GM23338 (cell line): ENCODE data around the gene DNAH6. TPM values are rescaled to one million over a fixed set of nuclear protein-coding genes. Genes with fewer than 3 reads are reported as not detected.

Experiments used
- ATAC-seq: fragments of 200-7000 bp; cut with Tn5 transposase; 3 replicates; pipeline ENCODE4 v1.9.1; 2020
- DNase-seq: peaks from one replicate; pipeline ENCODE4 v3.0.0-alpha.2; 2015; ENCODE audit warnings: low spot score
- H2AFZ ChIP-seq: fragments of 200-600 bp; sonication (generic); 2 replicates; pipeline ENCODE4 v1.8.0; 2016; ENCODE audit warnings: antibody characterized with exemption, mild to moderate bottlenecking, moderate library complexity
- H3F3A ChIP-seq: fragments of 200-600 bp; sonication (generic); replicated peaks from 2 replicates; pipeline ENCODE4 v1.8.0; 2017; ENCODE audit warnings: antibody characterized with exemption, mixed run types, low read depth
- H3K27ac ChIP-seq: fragments of 200-600 bp; sonication (generic); 2 replicates; pipeline ENCODE4 v1.6.1; 2016; ENCODE audit warnings: low read depth
- H3K27me3 ChIP-seq: fragments of 200-600 bp; sonication (generic); 2 replicates; pipeline ENCODE4 v1.8.0; 2016; ENCODE audit warnings: mild to moderate bottlenecking, mixed run types, moderate library complexity; ENCODE audit not compliant: insufficient read depth
- H3K36me3 ChIP-seq: fragments of 200-600 bp; sonication (generic); 2 replicates; pipeline ENCODE4 v1.8.0; 2016; ENCODE audit warnings: mild to moderate bottlenecking; ENCODE audit not compliant: insufficient read depth
- H3K4me1 ChIP-seq: fragments of 200-600 bp; sonication (generic); 2 replicates; pipeline ENCODE4 v1.8.0; 2016; ENCODE audit warnings: mild to moderate bottlenecking, moderate library complexity; ENCODE audit not compliant: insufficient read depth
- H3K4me2 ChIP-seq: fragments of 200-600 bp; sonication (generic); 2 replicates; pipeline ENCODE4 v1.7.1; 2017; ENCODE audit warnings: mixed run types
- H3K4me3 ChIP-seq: fragments of 200-600 bp; sonication (generic); 2 replicates; pipeline ENCODE4 v1.6.1; 2016; ENCODE audit warnings: mixed run types
- H3K79me2 ChIP-seq: fragments of 200-600 bp; sonication (generic); replicated peaks from 2 replicates; pipeline ENCODE4 v1.8.0; 2017; ENCODE audit warnings: mild to moderate bottlenecking; ENCODE audit not compliant: insufficient read depth
- H3K9me2 ChIP-seq: fragments of 200-600 bp; sonication (generic); 2 replicates; pipeline ENCODE4 v1.8.0; 2017; ENCODE audit not compliant: insufficient read depth
- H4K20me1 ChIP-seq: fragments of 200-600 bp; sonication (generic); replicated peaks from 2 replicates; pipeline ENCODE4 v1.8.0; 2017; ENCODE audit warnings: mild to moderate bottlenecking; ENCODE audit not compliant: insufficient read depth
- H3K27ac Mint-ChIP-seq: 2 replicates; pipeline ENCODE4 v1.8.0; 2020; ENCODE audit warnings: inconsistent platforms, mild to moderate bottlenecking, moderate library complexity, mixed read lengths
- H3K27me3 Mint-ChIP-seq: 3 replicates; pipeline ENCODE4 v1.8.0; 2022; ENCODE audit warnings: low read depth, mild to moderate bottlenecking, moderate library complexity, mixed read lengths, inconsistent platforms; ENCODE audit not compliant: insufficient read depth, poor library complexity
- H3K36me3 Mint-ChIP-seq: 3 replicates; pipeline ENCODE4 v1.8.0; 2021; ENCODE audit warnings: low read depth, mild to moderate bottlenecking, inconsistent platforms, moderate library complexity, mixed read lengths
- H3K4me1 Mint-ChIP-seq: 3 replicates; pipeline ENCODE4 v1.8.0; 2020; ENCODE audit warnings: mild to moderate bottlenecking, inconsistent platforms, mixed read lengths
- H3K4me3 Mint-ChIP-seq: 3 replicates; pipeline ENCODE4 v1.8.0; 2021; ENCODE audit warnings: moderate library complexity, mild to moderate bottlenecking, inconsistent platforms, mixed read lengths
- H3K9me3 Mint-ChIP-seq: 3 replicates; pipeline ENCODE4 v1.8.0; 2020; ENCODE audit warnings: moderate library complexity, mild to moderate bottlenecking, inconsistent platforms, mixed read lengths
- EZH2 ChIP-seq: fragments of 200-600 bp; sonication (generic); IDR thresholded peaks from one replicate; pipeline ENCODE4 v1.8.0; 2017; ENCODE audit warnings: antibody characterized with exemption, mild to moderate bottlenecking, low read depth; ENCODE audit not compliant: unreplicated experiment
- EZH2phosphoT487 ChIP-seq: fragments of 200-600 bp; sonication (generic); IDR thresholded peaks from one replicate; pipeline ENCODE4 v1.8.1; 2018; ENCODE audit warnings: antibody characterized with exemption; ENCODE audit not compliant: unreplicated experiment
- JUNB ChIP-seq: IDR thresholded peaks from one replicate; pipeline ENCODE4 v1.6.1; 2016; ENCODE audit warnings: antibody characterized with exemption; ENCODE audit not compliant: unreplicated experiment
- NANOG ChIP-seq: IDR thresholded peaks from 2 replicates; pipeline ENCODE4 v1.6.1; 2016; ENCODE audit warnings: antibody characterized with exemption, borderline replicate concordance
- POLR2AphosphoS5 ChIP-seq: IDR thresholded peaks from 2 replicates; pipeline ENCODE4 v1.6.1; 2016; ENCODE audit warnings: antibody characterized with exemption, low read depth
- REST ChIP-seq: IDR thresholded peaks from one replicate; pipeline ENCODE4 v1.6.1; 2018; ENCODE audit warnings: antibody characterized with exemption; ENCODE audit not compliant: unreplicated experiment
- ZNF331 ChIP-seq: fragments of 250-450 bp; sonication (Bioruptor Pico); IDR thresholded peaks from 2 replicates; pipeline ENCODE4 v1.5.0; 2020; ENCODE audit warnings: low read depth, mild to moderate bottlenecking, moderate library complexity
- polyA plus RNA-seq: library from polyadenylated mRNA; unstranded; fragments of >200 nt; fragmentation: Nextera tagmentation; extraction: Ambion mirVana; gene quantifications from 2 replicates; pipeline ENCODE4 v1.2.1, GENCODE V29; 2016
- total RNA-seq: library from RNA; depleted of rRNA; stranded (reverse); fragments of >200 nt; shearing (Covaris generic); gene quantifications from 2 replicates; pipeline ENCODE4 v1.2.3, GENCODE V29; 2014
- TF ChIP-seq, protein P1 (sequence below): fragments of 250-450 bp; sonication (Bioruptor Pico); IDR thresholded peaks from 2 replicates; pipeline ENCODE4 v1.5.0; 2020; ENCODE audit warnings: mild to moderate bottlenecking, moderate library complexity
- TF ChIP-seq, protein P2 (sequence below), 2 experiments: fragments of 200-600 bp in 1 of 2; sonication (generic) in 1 of 2; conservative IDR thresholded peaks; 2 replicates each; pipeline versions ENCODE4 v1.5.1 to v1.6.1; 2016 to 2017; ENCODE audit warnings: antibody characterized with exemption in 2 of 2, low read depth in 2 of 2, mild to moderate bottlenecking in 2 of 2, moderate library complexity in 1 of 2
- TF ChIP-seq, protein P3 (sequence below): IDR thresholded peaks from 2 replicates; pipeline ENCODE4 v1.6.1; 2016; ENCODE audit warnings: antibody characterized with exemption

The DNAH6 gene
- total and polyA plus RNA-seq, 2 experiments from 2014 or later = 0.27 to 0.31 TPM

DNA sequence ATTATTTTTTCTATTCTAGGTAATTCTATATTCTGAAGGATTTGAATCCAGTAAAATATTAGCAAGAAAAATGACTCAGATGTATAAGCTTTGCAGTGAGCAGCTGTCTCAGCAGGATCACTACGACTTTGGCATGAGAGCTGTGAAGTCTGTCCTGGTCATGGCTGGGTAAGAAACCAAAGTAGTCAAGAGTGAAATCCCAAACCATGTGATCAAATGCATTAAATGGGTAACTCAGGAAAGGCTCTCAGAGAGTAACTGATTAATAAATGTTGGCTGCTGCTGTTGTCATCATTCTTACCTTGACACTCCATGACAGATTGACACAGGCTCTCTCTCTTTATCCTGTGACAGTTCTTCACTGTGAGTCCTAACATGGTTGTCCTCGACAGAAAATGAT, 124.1 kb downstream of the DNAH6 start (continued):
- TF ChIP-seq, protein P1, sequence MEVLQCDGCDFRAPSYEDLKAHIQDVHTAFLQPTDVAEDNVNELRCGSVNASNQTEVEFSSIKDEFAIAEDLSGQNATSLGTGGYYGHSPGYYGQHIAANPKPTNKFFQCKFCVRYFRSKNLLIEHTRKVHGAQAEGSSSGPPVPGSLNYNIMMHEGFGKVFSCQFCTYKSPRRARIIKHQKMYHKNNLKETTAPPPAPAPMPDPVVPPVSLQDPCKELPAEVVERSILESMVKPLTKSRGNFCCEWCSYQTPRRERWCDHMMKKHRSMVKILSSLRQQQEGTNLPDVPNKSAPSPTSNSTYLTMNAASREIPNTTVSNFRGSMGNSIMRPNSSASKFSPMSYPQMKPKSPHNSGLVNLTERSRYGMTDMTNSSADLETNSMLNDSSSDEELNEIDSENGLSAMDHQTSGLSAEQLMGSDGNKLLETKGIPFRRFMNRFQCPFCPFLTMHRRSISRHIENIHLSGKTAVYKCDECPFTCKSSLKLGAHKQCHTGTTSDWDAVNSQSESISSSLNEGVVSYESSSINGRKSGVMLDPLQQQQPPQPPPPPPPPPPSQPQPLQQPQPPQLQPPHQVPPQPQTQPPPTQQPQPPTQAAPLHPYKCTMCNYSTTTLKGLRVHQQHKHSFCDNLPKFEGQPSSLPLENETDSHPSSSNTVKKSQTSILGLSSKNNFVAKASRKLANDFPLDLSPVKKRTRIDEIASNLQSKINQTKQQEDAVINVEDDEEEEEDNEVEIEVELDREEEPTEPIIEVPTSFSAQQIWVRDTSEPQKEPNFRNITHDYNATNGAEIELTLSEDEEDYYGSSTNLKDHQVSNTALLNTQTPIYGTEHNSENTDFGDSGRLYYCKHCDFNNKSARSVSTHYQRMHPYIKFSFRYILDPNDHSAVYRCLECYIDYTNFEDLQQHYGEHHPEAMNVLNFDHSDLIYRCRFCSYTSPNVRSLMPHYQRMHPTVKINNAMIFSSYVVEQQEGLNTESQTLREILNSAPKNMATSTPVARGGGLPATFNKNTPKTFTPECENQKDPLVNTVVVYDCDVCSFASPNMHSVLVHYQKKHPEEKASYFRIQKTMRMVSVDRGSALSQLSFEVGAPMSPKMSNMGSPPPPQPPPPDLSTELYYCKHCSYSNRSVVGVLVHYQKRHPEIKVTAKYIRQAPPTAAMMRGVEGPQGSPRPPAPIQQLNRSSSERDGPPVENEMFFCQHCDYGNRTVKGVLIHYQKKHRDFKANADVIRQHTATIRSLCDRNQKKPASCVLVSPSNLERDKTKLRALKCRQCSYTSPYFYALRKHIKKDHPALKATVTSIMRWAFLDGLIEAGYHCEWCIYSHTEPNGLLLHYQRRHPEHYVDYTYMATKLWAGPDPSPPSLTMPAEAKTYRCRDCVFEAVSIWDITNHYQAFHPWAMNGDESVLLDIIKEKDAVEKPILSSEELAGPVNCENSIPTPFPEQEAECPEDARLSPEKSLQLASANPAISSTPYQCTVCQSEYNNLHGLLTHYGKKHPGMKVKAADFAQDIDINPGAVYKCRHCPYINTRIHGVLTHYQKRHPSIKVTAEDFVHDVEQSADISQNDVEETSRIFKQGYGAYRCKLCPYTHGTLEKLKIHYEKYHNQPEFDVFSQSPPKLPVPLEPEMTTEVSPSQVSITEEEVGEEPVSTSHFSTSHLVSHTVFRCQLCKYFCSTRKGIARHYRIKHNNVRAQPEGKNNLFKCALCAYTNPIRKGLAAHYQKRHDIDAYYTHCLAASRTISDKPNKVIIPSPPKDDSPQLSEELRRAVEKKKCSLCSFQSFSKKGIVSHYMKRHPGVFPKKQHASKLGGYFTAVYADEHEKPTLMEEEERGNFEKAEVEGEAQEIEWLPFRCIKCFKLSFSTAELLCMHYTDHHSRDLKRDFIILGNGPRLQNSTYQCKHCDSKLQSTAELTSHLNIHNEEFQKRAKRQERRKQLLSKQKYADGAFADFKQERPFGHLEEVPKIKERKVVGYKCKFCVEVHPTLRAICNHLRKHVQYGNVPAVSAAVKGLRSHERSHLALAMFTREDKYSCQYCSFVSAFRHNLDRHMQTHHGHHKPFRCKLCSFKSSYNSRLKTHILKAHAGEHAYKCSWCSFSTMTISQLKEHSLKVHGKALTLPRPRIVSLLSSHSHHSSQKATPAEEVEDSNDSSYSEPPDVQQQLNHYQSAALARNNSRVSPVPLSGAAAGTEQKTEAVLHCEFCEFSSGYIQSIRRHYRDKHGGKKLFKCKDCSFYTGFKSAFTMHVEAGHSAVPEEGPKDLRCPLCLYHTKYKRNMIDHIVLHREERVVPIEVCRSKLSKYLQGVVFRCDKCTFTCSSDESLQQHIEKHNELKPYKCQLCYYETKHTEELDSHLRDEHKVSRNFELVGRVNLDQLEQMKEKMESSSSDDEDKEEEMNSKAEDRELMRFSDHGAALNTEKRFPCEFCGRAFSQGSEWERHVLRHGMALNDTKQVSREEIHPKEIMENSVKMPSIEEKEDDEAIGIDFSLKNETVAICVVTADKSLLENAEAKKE = no peak

- Mint-ChIP-seq H3K27ac (no peak overlapping the region), H3K4me3 (no peak overlapping the region), H3K27me3 (no peaks in the 10 kb centered on the region), H3K4me1 (no peaks in the 10 kb centered on the region), H3K9me3 (no peaks in the 10 kb centered on the region; the same call in 2 of the 3 replicates), H3K36me3 (no peaks in the 10 kb centered on the region)
- H4K20me1 ChIP-seq = no peaks in the 10 kb centered on the region
- no peak for TF ChIP-seq EZH2phosphoT487
- TF ChIP-seq JUNB = no peak
- TF ChIP-seq EZH2 = no peak
- TF ChIP-seq POLR2AphosphoS5 = no peak
- TF ChIP-seq NANOG = no peak
- no peak for TF ChIP-seq REST
- TF ChIP-seq, protein P2, sequence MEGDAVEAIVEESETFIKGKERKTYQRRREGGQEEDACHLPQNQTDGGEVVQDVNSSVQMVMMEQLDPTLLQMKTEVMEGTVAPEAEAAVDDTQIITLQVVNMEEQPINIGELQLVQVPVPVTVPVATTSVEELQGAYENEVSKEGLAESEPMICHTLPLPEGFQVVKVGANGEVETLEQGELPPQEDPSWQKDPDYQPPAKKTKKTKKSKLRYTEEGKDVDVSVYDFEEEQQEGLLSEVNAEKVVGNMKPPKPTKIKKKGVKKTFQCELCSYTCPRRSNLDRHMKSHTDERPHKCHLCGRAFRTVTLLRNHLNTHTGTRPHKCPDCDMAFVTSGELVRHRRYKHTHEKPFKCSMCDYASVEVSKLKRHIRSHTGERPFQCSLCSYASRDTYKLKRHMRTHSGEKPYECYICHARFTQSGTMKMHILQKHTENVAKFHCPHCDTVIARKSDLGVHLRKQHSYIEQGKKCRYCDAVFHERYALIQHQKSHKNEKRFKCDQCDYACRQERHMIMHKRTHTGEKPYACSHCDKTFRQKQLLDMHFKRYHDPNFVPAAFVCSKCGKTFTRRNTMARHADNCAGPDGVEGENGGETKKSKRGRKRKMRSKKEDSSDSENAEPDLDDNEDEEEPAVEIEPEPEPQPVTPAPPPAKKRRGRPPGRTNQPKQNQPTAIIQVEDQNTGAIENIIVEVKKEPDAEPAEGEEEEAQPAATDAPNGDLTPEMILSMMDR (conservative IDR thresholded peaks at IDR 0.05; ENCODE audit: low read depth in 2 of 2) = no peak
- TF ChIP-seq, protein P3, sequence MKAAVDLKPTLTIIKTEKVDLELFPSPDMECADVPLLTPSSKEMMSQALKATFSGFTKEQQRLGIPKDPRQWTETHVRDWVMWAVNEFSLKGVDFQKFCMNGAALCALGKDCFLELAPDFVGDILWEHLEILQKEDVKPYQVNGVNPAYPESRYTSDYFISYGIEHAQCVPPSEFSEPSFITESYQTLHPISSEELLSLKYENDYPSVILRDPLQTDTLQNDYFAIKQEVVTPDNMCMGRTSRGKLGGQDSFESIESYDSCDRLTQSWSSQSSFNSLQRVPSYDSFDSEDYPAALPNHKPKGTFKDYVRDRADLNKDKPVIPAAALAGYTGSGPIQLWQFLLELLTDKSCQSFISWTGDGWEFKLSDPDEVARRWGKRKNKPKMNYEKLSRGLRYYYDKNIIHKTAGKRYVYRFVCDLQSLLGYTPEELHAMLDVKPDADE = no peak
- no peak for TF ChIP-seq ZNF331
- no peak overlapping the region for H2AFZ ChIP-seq
- no peak for DNase-seq
- no peaks in the 10 kb centered on the region for H3K4me1 ChIP-seq
- no peak overlapping the region for H3K4me3 ChIP-seq
- no peak overlapping the region for H3K27ac ChIP-seq
- ATAC-seq = no peak
- H3K27me3 ChIP-seq = no peaks in the 10 kb centered on the region
- H3K79me2 ChIP-seq = no peaks in the 10 kb centered on the region
- no peak overlapping the region for H3K4me2 ChIP-seq
- H3K36me3 ChIP-seq = no peaks in the 10 kb centered on the region
- H3K9me2 ChIP-seq = no peaks in the 10 kb centered on the region
- no peaks in the 10 kb centered on the region for H3F3A ChIP-seq
These were observed 124.7 kb downstream of the DNAH6 start for GRCh38 chr2:84641021-84641420.
